Mesenteric fat pad (tissue), 1 donor: ENCODE results near the gene WFDC11. TPM values are rescaled to one million over a fixed set of nuclear protein-coding genes. Genes with fewer than 3 reads are reported as not detected.

ENCODE experiments used
- DNase-seq: peaks from one replicate; pipeline ENCODE4 v3.0.0-alpha.2; 2020; ENCODE audit warnings: low spot score
- microRNA-seq: library from miRNA; unstranded; fragments of <30 nt; microRNA quantifications from one replicate; pipeline ENCODE4 v1.2.0, GENCODE V29; 2020; ENCODE audit warnings: borderline number of aligned reads
- total RNA-seq: library from RNA; stranded (reverse); fragmentation: NEBNext Ultra II Directional; extraction: Animal tissue kit (Norgen Biotek cat#: 25700); gene quantifications from one replicate; pipeline ENCODE4 v1.2.1, GENCODE V29; 2021
- donor health status: DM: yes; HTN: yes; CAD: no.

WFDC11 gene
- total RNA-seq, 1 donor from 2014 or later: not detected

GRCh38 chr20:45626540-45626939 is 43.5 kb downstream of the WFDC11 start:
- DNase-seq: no peak

- DNase-seq: no peak
These were observed 48.4 kb downstream of the WFDC11 start for GRCh38 chr20:45621593-45621992.

GRCh38 chr20:45617591-45617990 is 52.4 kb downstream of the WFDC11 start:
- DNase-seq: no peak

- no peak for DNase-seq
These were observed 57.7 kb downstream of the WFDC11 start for GRCh38 chr20:45612314-45612713.

GRCh38 chr20:45611054-45611453 is 59.0 kb downstream of the WFDC11 start:
- DNase-seq: no peak

GRCh38 chr20:45607810-45608209 is 62.2 kb downstream of the WFDC11 start:
- no peak for DNase-seq

Small RNA genes lying within 50 kb of the gene (microRNA-seq; reads per million reads assigned to microRNA genes)
- not detected for gene MIR3617

Other genes with a start within 250 kb of the WFDC11 start
- gene WFDC2, start 200.5 kb downstream of the WFDC11 start, total RNA-seq: not detected
- not detected for gene SPINT3, start 154.6 kb downstream of the WFDC11 start, total RNA-seq
- not detected for gene WFDC6, start 130.8 kb downstream of the WFDC11 start, total RNA-seq
- not detected for gene EPPIN, start 122.8 kb downstream of the WFDC11 start, total RNA-seq
- not detected for gene WFDC8, start 91.0 kb downstream of the WFDC11 start, total RNA-seq
- gene WFDC10A, start 40.5 kb downstream of the WFDC11 start, total RNA-seq: not detected
- gene WFDC9, start 39.0 kb downstream of the WFDC11 start, total RNA-seq: not detected
- gene WFDC13, start 31.8 kb upstream of the WFDC11 start, total RNA-seq: not detected
- not detected for gene WFDC10B, start 34.8 kb upstream of the WFDC11 start, total RNA-seq
- gene SPINT4, start 52.1 kb upstream of the WFDC11 start, total RNA-seq: not detected
- 0.58 TPM for gene WFDC3, start 121.6 kb upstream of the WFDC11 start, total RNA-seq
- gene DNTTIP1, start 121.7 kb upstream of the WFDC11 start, total RNA-seq: 21.8 TPM
- gene UBE2C, start 142.4 kb upstream of the WFDC11 start, total RNA-seq: not detected
- gene TNNC2, start 157.1 kb upstream of the WFDC11 start, total RNA-seq: 0.74 TPM
- 46.7 TPM for gene SNX21, start 163.6 kb upstream of the WFDC11 start, total RNA-seq
- 14.9 TPM for gene ACOT8, start 187.2 kb upstream of the WFDC11 start, total RNA-seq
- 2.2 TPM for gene ZSWIM3, start 187.4 kb upstream of the WFDC11 start, total RNA-seq
- 10.0 TPM for gene ZSWIM1, start 211.0 kb upstream of the WFDC11 start, total RNA-seq
- gene SPATA25, start 217.4 kb upstream of the WFDC11 start, total RNA-seq: 4.0 TPM
- 17.0 TPM for gene NEURL2, start 221.0 kb upstream of the WFDC11 start, total RNA-seq
- gene CTSA, start 221.1 kb upstream of the WFDC11 start, total RNA-seq: 160 TPM
- gene PLTP, start 241.9 kb upstream of the WFDC11 start, total RNA-seq: 373 TPM